ENCODE data around the gene LILRA6. TPM values are rescaled to one million over a fixed set of nuclear protein-coding genes. Genes with fewer than 3 reads are reported as not detected.

Gene LILRA6
- total and polyA plus RNA-seq, 2 of the 8 experiments (the other 6 are each of a cell fraction or from before 2014, with no cell fraction given): not detected

- Histone ChIP-seq H3K4me2 (ENCODE audit: insufficient read depth in 1 of 2, low read depth in 2 of 2, low read length in 2 of 2) (no peak overlapping the region), H3K27me3 (replicated peaks in 1 of 4; ENCODE audit: control insufficient read depth in 3 of 4, extremely low read depth in 1 of 4, insufficient read depth in 3 of 4, low read length in 3 of 4) (no peaks in the 10 kb centered on the region; a peak in 1 of 7 replicates), H2BK15ac (ENCODE audit: low read length) (0 out of 2 replicates have a peak overlapping the region, but pooled peaks have one; percentile 29), H4K20me1 (replicated peaks in 1 of 2; ENCODE audit: control insufficient read depth in 1 of 2, insufficient read depth in 2 of 2, low read length in 2 of 2) (no peaks in the 10 kb centered on the region), H3K14ac (ENCODE audit: insufficient read length) (no peak overlapping the region), H3K4ac (replicated peaks; ENCODE audit: insufficient read length, low read depth, low read length) (no peak overlapping the region), H3K56ac (replicated peaks; ENCODE audit: insufficient read length, low read depth, low read length) (no peak overlapping the region), H2BK12ac (ENCODE audit: low read depth, low read length) (peak overlapping the region; percentile 80; the same call in 1 of the 2 replicates), H3K9ac (replicated peaks in 1 of 4; ENCODE audit: extremely low read depth in 1 of 4, low read depth in 3 of 4, low read length in 3 of 4) (no peak overlapping the region), H4K5ac (ENCODE audit: insufficient read length, low read depth, low read length) (no peak overlapping the region), H3K79me1 (ENCODE audit: low read depth, low read length) (no peaks in the 10 kb centered on the region), H3K23me2 (ENCODE audit: low read depth, low read length) (no peaks in the 10 kb centered on the region), H2AFZ (ENCODE audit: low read length) (no peak overlapping the region; the same call in 1 of the 2 replicates), H4K91ac (replicated peaks; ENCODE audit: insufficient read length, low read length) (no peak overlapping the region), H3K4me3 (ENCODE audit: extremely low read depth in 1 of 4, insufficient read depth in 2 of 4, low read depth in 3 of 4, low read length in 4 of 4) (no peak overlapping the region), H2AK5ac (ENCODE audit: low read depth, low read length) (no peak overlapping the region), H4K8ac (ENCODE audit: extremely low read depth, insufficient read depth, low read length) (no peak overlapping the region), H3K36me3 (ENCODE audit: control insufficient read depth in 2 of 4, insufficient read depth in 4 of 4, low read length in 3 of 4) (no peaks in the 10 kb centered on the region), H2BK5ac (ENCODE audit: low read depth, low read length) (no peak overlapping the region), H3K18ac (ENCODE audit: extremely low read depth, low read length) (no peak overlapping the region), H3K79me2 (ENCODE audit: control insufficient read depth in 1 of 2, insufficient read depth in 2 of 2, low read length in 2 of 2) (no peaks in the 10 kb centered on the region), H2BK20ac (ENCODE audit: low read length) (no peak overlapping the region), H3K4me1 (replicated peaks in 1 of 4; ENCODE audit: control insufficient read depth in 3 of 4, insufficient read depth in 4 of 4, low read length in 3 of 4) (peaks cover 0 to 13% (median 1%) of the 10 kb centered on the region in 4 experiments; a peak in 4 of 7 replicates), H3K27ac (ENCODE audit: low read depth, low read length) (no peak overlapping the region), H3K9me3 (ENCODE audit: insufficient read depth in 2 of 2, low read depth in 1 of 2, low read length in 1 of 2) (no peaks in the 10 kb centered on the region), H3K23ac (ENCODE audit: insufficient read length) (no peak overlapping the region), H2BK120ac (replicated peaks; ENCODE audit: low read depth, low read length) (no peak overlapping the region)
- POLR2A ChIA-PET (ENCODE audit: partially characterized antibody): interaction anchor here (1.0 to 2.2 kb wide), 3 partner anchors 49 to 84 kb away, joined by 3 to 9 read pairs (median 4); no protein-coding TSS in a partner anchor
- no peak for DNase-seq (ENCODE audit: low read depth in 1 of 2, low spot score in 2 of 2)
- CTCF ChIA-PET (ENCODE audit: partially characterized antibody): interaction anchor here (0.9 to 1.1 kb wide), 3 partner anchors 12 to 101 kb away, joined by 3 to 8 read pairs (median 3); no protein-coding TSS in a partner anchor
- 94% methylated on average over 18 of the region's 23 CpGs; no CpG with 5 or more reads in 1 of the 2 experiments for WGBS, 2 experiments (ENCODE audit: extremely low coverage in 1 of 2, insufficient coverage in 1 of 2, insufficient read length in 1 of 2, insufficient replicate concordance in 2 of 2, low coverage in 1 of 2, low lambda C conversion rate in 2 of 2, missing lambda C conversion rate in 1 of 2)
- FAIRE-seq: no peak
- TF ChIP-seq TCF12 (IDR thresholded peaks at IDR 0.05; ENCODE audit: low read depth, low read length) (no peak), CHD2 (IDR thresholded peaks at IDR 0.05; ENCODE audit: low read length) (no peak)
Measured at GRCh38 chr19:54253331-54254194, 11.0 kb upstream of the LILRA6 start.
